Stomach (tissue), 9 donors: ENCODE results near the gene GPR32. TPM values are rescaled to one million over a fixed set of nuclear protein-coding genes. Genes with fewer than 3 reads are reported as not detected.

ENCODE experiments used
- DNase-seq, 2 donors: peaks; one replicate each; pipeline versions ENCODE4 v3.0.0 to v3.0.0-alpha.2; 2013 to 2019
- H3K27ac ChIP-seq, 5 donors: fragments of 200-600 bp in 4 of 5; sonication (generic) in 4 of 5; one replicate each; pipeline ENCODE4 v1.5.1; 2013 to 2019; ENCODE audit warnings: mild to moderate bottlenecking in 1 of 5, moderate library complexity in 1 of 5
- H3K27me3 ChIP-seq, 3 donors: fragments of 200-600 bp; sonication (generic); one replicate each; pipeline ENCODE4 v1.5.1; 2017 to 2019; ENCODE audit warnings: mixed run types in 1 of 3
- H3K36me3 ChIP-seq, 4 donors: fragments of 200-600 bp; sonication (generic); 1 replicate in 3 of 4; 2 replicates in 1 of 4; pipeline ENCODE4 v1.5.1; 2016 to 2019
- H3K4me1 ChIP-seq, 4 donors: fragments of 200-600 bp; sonication (generic); one replicate each; pipeline ENCODE4 v1.5.1; 2016 to 2019
- H3K4me3 ChIP-seq, 4 donors: fragments of 200-600 bp; sonication (generic) in 3 of 4; one replicate each; pipeline ENCODE4 v1.5.1; 2016 to 2019; ENCODE audit warnings: mild to moderate bottlenecking in 1 of 4
- H3K9me3 ChIP-seq, 4 donors: fragments of 200-600 bp; sonication (generic); one replicate each; pipeline ENCODE4 v1.5.1; 2016 to 2019
- CTCF ChIP-seq, 7 experiments: fragments of 450-650 bp in 4 of 7; fragments of 200-600 bp in 3 of 7; sonication (generic) in 3 of 7; IDR thresholded peaks; one replicate each; pipeline ENCODE4 v1.5.1; 2016 to 2019; ENCODE audit warnings: antibody characterized with exemption in 7 of 7, control low read depth in 2 of 7, mild to moderate bottlenecking in 1 of 7
- EP300 ChIP-seq: sonication (generic); formaldehyde crosslinking; IDR thresholded peaks from one replicate; pipeline ENCODE4 v1.6.1; 2017; ENCODE audit warnings: antibody characterized with exemption
- POLR2A ChIP-seq, 4 donors: fragments of 450-650 bp; IDR thresholded peaks; one replicate each; pipeline ENCODE4 v1.6.1; 2016; ENCODE audit warnings: antibody characterized with exemption in 4 of 4, control low read depth in 2 of 4, mild to moderate bottlenecking in 1 of 4, moderate library complexity in 1 of 4
- POLR2AphosphoS5 ChIP-seq, 3 donors: sonication (generic); formaldehyde crosslinking; IDR thresholded peaks; one replicate each; pipeline ENCODE4 v1.6.1; 2016; ENCODE audit warnings: antibody characterized with exemption in 3 of 3
- WGBS, 5 donors: extraction: QIAGEN DNeasy Blood & Tissue Kit in 3 of 5; methylation state at CpG; one replicate each; pipeline versions ENCODE4 v1.1.5 to v1.1.7; 2013 to 2018; 5-methylcytosine and 5-hydroxymethylcytosine counted together
- intact Hi-C: fragments of 100-400 bp; cut with DNase I; formaldehyde crosslinking; loops from one replicate; pipeline ENCODE4 v1.15.1; 2023; ENCODE audit warnings: low total_unique reads
- polyA plus RNA-seq, 3 donors: library from polyadenylated mRNA; stranded (reverse); fragments of 200-250 nt; gene quantifications; one replicate each; pipeline ENCODE4 v1.2.3, GENCODE V29; 2013
- total RNA-seq, 5 donors: library from RNA; depleted of rRNA; stranded (reverse); fragments of >200 nt; gene quantifications; one replicate each; pipeline versions ENCODE4 v1.1.0 to v1.2.3, GENCODE V29; 2014 to 2016
- donor health status: healthy with polysubstance abuse.
- donor health status: Bipolar disorder and iron deficiency.
- donor health status: healthy.

The GPR32 gene
- total and polyA plus RNA-seq, 8 donors = not detected

DNA sequence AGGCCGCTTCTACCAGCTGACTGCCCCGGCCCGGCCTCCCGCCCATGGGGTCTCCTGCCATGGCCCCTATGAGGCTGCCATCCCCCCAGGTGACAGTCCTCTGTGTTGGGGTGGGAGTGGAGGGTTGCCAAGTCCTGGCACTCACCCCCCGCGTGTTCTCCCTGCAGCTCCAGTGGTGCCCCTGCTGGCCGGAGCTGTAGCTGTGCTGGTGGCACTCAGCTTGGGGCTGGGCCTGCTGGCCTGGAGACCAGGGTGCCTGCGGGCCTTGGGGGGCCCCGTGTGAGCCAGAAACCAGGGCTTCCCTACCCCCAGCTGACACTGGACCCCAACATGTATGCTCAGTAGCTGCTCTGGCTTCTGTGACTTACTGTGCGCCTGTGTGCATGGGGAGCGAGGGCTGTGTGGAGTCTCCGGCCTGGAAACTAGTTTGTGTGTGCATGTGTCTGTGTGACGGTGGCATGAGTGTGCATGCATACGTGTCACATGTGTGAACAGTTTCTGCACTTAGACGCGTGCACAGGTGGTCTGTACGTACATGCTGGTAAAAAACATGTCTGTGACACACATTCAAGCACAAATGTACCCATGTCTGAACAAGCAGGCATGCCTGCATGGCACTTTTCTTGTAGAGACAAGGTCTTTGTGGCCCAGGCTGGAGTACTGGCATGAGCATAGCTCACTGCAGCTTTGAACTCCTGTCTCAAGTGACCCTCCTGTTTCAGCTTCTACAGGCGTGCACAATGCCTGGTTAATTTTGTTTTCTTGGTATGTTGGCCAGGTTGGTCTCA is 24.8 kb downstream of the GPR32 start:
- no peak for DNase-seq
- peaks cover 0 to 8% (median 0%) of the 10 kb centered on the region in 3 donors for H3K27me3 ChIP-seq
- H3K9me3 ChIP-seq = no peaks in the 10 kb centered on the region
- WGBS, 5 donors = 43 to 59% (median 48%) methylated on average over 12 to 18 of the region's 18 CpGs
- no peak overlapping the region for H3K4me3 ChIP-seq
- intact Hi-C loops = no loop called here
- peaks cover 12 to 47% (median 44%) of the 10 kb centered on the region in 4 donors for H3K36me3 ChIP-seq
- TF ChIP-seq CTCF (IDR thresholded peaks at IDR 0.05) = no peak
- no peak for TF ChIP-seq POLR2AphosphoS5 (IDR thresholded peaks at IDR 0.05)
- no peak for TF ChIP-seq POLR2A (IDR thresholded peaks at IDR 0.05)
- no peak for TF ChIP-seq EP300
- H3K27ac ChIP-seq = no peak overlapping the region
- H3K4me1 ChIP-seq = peaks cover 0 to 8% (median 0%) of the 10 kb centered on the region in 4 donors

DNA sequence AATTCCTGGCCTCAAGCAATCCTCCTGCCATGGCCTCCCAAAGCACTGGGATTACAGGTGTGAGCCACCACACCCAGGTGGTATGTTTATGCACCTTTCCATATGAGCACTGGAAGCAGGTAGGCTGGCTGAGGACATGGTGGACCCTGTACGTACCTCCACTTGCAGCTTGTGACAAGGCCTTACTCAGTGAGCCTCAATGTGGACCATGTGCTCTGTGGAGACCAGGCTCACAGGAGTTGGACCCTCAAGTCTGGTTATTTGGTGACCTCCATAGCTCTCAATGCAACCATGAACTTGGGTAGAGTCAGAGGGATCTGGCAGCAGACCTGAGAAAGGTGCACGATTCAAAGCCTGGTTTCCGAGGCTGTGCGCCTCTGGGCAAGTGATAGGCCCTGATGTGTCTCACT is 25.4 kb downstream of the GPR32 start:
- intact Hi-C loops = no loop called here
- Histone ChIP-seq H3K4me1 (peaks cover 0 to 8% (median 0%) of the 10 kb centered on the region in 4 donors), H3K9me3 (no peaks in the 10 kb centered on the region), H3K36me3 (peaks cover 12 to 50% (median 47%) of the 10 kb centered on the region in 4 donors), H3K27me3 (peaks cover 0 to 8% (median 0%) of the 10 kb centered on the region in 3 donors), H3K4me3 (no peak overlapping the region), H3K27ac (no peak overlapping the region)
- 72 to 100% (median 84%) methylated on average over 2 to 4 of the region's 4 CpGs for WGBS, 5 donors
- no peak for DNase-seq
- TF ChIP-seq EP300 (no peak), CTCF (IDR thresholded peaks at IDR 0.05) (no peak), POLR2A (IDR thresholded peaks at IDR 0.05) (no peak), POLR2AphosphoS5 (IDR thresholded peaks at IDR 0.05) (no peak)

GRCh38 chr19:50796128-50796633 is 25.9 kb downstream of the GPR32 start:
- 80 to 89% (median 83%) methylated on average over 5 to 9 of the region's 9 CpGs for WGBS, 5 donors
- Histone ChIP-seq H3K27ac (no peak overlapping the region), H3K36me3 (peaks cover 12 to 56% (median 52%) of the 10 kb centered on the region in 4 donors), H3K27me3 (peaks cover 0 to 8% (median 0%) of the 10 kb centered on the region in 3 donors), H3K4me1 (peaks cover 0 to 8% (median 0%) of the 10 kb centered on the region in 4 donors), H3K9me3 (no peaks in the 10 kb centered on the region), H3K4me3 (no peak overlapping the region)
- no peak for DNase-seq
- TF ChIP-seq POLR2AphosphoS5 (IDR thresholded peaks at IDR 0.05) = no peak
- no peak for TF ChIP-seq EP300
- TF ChIP-seq CTCF (IDR thresholded peaks at IDR 0.05) = no peak
- no peak for TF ChIP-seq POLR2A (IDR thresholded peaks at IDR 0.05)
- intact Hi-C loops = no loop called here

GRCh38 chr19:50796634-50797428 is 26.6 kb downstream of the GPR32 start:
- 79 to 89% (median 87%) methylated on average over 4 to 8 of the region's 8 CpGs for WGBS, 5 donors
- H3K4me1 ChIP-seq = peaks cover 0 to 8% (median 2%) of the 10 kb centered on the region in 4 donors
- no peak for DNase-seq
- peaks cover 0 to 6% (median 0%) of the 10 kb centered on the region in 3 donors for H3K27me3 ChIP-seq
- no peak for TF ChIP-seq POLR2A (IDR thresholded peaks at IDR 0.05)
- H3K27ac ChIP-seq = no peak overlapping the region
- H3K9me3 ChIP-seq = no peaks in the 10 kb centered on the region
- intact Hi-C loops = no loop called here
- no peak overlapping the region for H3K4me3 ChIP-seq
- peaks cover 17 to 62% (median 59%) of the 10 kb centered on the region in 4 donors for H3K36me3 ChIP-seq
